T-helper 17 cell (primary cell): ENCODE results near the gene PLEKHG7. TPM values are rescaled to one million over a fixed set of nuclear protein-coding genes. Genes with fewer than 3 reads are reported as not detected.

Source experiments
- ATAC-seq: fragments of 150-1000 bp; cut with Tn5 transposase; 2 replicates; pipeline ENCODE4 v1.10.0; 2021; ENCODE audit warnings: mild to moderate bottlenecking, moderate library complexity
- DNase-seq, 3 donors: peaks; one replicate each; pipeline versions ENCODE4 v3.0.0 to v3.0.0-alpha.2; 2020 to 2021
- H3K9me3 ChIP-seq: one replicate; pipeline ENCODE4 v1.7.0; 2013; ENCODE audit warnings: low read length, mild to moderate bottlenecking; ENCODE audit not compliant: control insufficient read depth, poor library complexity, severe bottlenecking
- H3K27ac Mint-ChIP-seq: one replicate; pipeline ENCODE4 v1.8.0; 2022; ENCODE audit warnings: mild to moderate bottlenecking, moderate library complexity, mixed read lengths
- H3K27me3 Mint-ChIP-seq: one replicate; pipeline ENCODE4 v1.8.0; 2022; ENCODE audit warnings: mixed read lengths
- H3K36me3 Mint-ChIP-seq: one replicate; pipeline ENCODE4 v1.8.0; 2022; ENCODE audit warnings: low read depth, mixed read lengths
- H3K4me1 Mint-ChIP-seq: one replicate; pipeline ENCODE4 v1.8.0; 2022; ENCODE audit warnings: mild to moderate bottlenecking, mixed read lengths
- H3K4me3 Mint-ChIP-seq: one replicate; pipeline ENCODE4 v1.8.0; 2022; ENCODE audit warnings: mild to moderate bottlenecking, moderate library complexity, mixed read lengths
- total RNA-seq, 4 donors: library from RNA in 2 of 4; stranded (reverse) in 2 of 4; gene quantifications; one replicate each; pipeline ENCODE4 v1.2.3 and lab custom pipeline; 2022 to 2026

PLEKHG7 gene
- total RNA-seq, 2 donors from 2014 or later, result 0.60 TPM; not detected in 1

GRCh38 chr12:92721656-92722055, 18.9 kb downstream of the PLEKHG7 start:
- no peaks in the 10 kb centered on the region for H3K4me1 Mint-ChIP-seq
- H3K9me3 ChIP-seq, result no peaks in the 10 kb centered on the region
- H3K27ac Mint-ChIP-seq, result no peak overlapping the region
- H3K36me3 Mint-ChIP-seq, result no peaks in the 10 kb centered on the region
- no peak for DNase-seq
- ATAC-seq, result no peak
- H3K27me3 Mint-ChIP-seq, result peaks cover 16% of the 10 kb centered on the region
- H3K4me3 Mint-ChIP-seq, result no peak overlapping the region

GRCh38 chr12:92722897-92723296, 20.1 kb downstream of the PLEKHG7 start:
- Mint-ChIP-seq H3K27me3 (peaks cover 16% of the 10 kb centered on the region), H3K4me3 (no peak overlapping the region), H3K36me3 (no peaks in the 10 kb centered on the region), H3K4me1 (no peaks in the 10 kb centered on the region), H3K27ac (no peak overlapping the region)
- ATAC-seq, result no peak
- no peak for DNase-seq
- H3K9me3 ChIP-seq, result no peaks in the 10 kb centered on the region

- Mint-ChIP-seq H3K36me3 (no peaks in the 10 kb centered on the region), H3K27me3 (peaks cover 26% of the 10 kb centered on the region), H3K27ac (no peak overlapping the region), H3K4me1 (no peaks in the 10 kb centered on the region), H3K4me3 (no peak overlapping the region)
- DNase-seq (no peak), ATAC-seq (no peak)
- H3K9me3 ChIP-seq, result no peaks in the 10 kb centered on the region
Measured at GRCh38 chr12:92726850-92727249, 24.1 kb downstream of the PLEKHG7 start.

DNA sequence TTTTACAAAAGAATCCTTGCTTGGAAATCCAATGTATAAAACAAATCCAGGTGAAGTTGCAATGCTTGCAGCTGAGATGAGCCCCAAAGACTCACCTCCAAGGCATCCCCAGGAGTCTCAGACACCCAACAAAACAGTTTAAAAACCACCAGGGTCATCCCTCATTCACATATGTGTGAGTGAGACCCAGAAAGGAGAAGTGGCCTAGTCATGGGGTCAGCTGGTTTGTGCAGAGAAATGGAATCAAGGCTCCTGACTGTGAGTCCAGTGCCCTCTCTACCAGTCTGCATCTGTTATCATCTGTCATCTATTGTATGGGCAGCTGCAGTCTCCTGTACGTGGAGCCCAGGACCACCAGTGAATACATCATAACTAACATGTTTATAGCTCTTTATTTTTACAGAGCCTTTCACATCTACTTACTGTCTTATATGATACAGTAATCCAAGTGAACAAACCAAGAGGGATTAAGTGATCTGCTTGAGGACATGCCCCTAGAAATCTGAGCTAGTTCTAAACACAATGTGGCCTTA, 27.1 kb downstream of the PLEKHG7 start:
- H3K4me1 Mint-ChIP-seq, result no peaks in the 10 kb centered on the region
- H3K27me3 Mint-ChIP-seq, result peaks cover 32% of the 10 kb centered on the region
- no peak overlapping the region for H3K27ac Mint-ChIP-seq
- H3K36me3 Mint-ChIP-seq, result no peaks in the 10 kb centered on the region
- H3K4me3 Mint-ChIP-seq, result no peak overlapping the region
- no peaks in the 10 kb centered on the region for H3K9me3 ChIP-seq
- no peak for DNase-seq
- ATAC-seq, result no peak

GRCh38 chr12:92730758-92731157, 28.0 kb downstream of the PLEKHG7 start:
- no peaks in the 10 kb centered on the region for H3K9me3 ChIP-seq
- Mint-ChIP-seq H3K4me3 (no peak overlapping the region), H3K27ac (no peak overlapping the region), H3K27me3 (peaks cover 39% of the 10 kb centered on the region), H3K4me1 (no peaks in the 10 kb centered on the region), H3K36me3 (no peaks in the 10 kb centered on the region)
- no peak for DNase-seq
- no peak for ATAC-seq

GRCh38 chr12:92732216-92732615, 29.4 kb downstream of the PLEKHG7 start:
- Mint-ChIP-seq H3K4me1 (no peaks in the 10 kb centered on the region), H3K4me3 (no peak overlapping the region), H3K27me3 (peaks cover 51% of the 10 kb centered on the region), H3K27ac (no peak overlapping the region), H3K36me3 (no peaks in the 10 kb centered on the region)
- ATAC-seq (no peak), DNase-seq (no peak)
- no peaks in the 10 kb centered on the region for H3K9me3 ChIP-seq

DNA sequence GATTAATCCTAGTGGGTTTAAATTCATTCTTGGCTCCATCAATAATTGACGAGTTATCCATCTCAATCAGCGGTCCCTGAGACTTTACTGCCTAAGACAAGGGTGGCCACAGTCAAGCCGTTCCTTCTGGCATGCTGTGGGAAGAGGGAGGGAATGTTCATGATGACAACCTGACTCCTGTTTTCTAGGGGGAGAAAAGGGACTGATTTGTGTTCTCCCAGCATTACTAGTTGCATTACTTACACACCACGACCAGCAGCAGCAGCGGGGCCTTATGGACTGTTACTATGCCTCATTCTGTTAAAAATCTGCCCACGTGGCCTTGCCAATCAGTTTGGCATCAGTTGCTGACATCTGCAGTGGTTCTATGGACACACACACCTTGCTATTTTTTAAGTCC, 29.9 kb downstream of the PLEKHG7 start:
- H3K36me3 Mint-ChIP-seq, result no peaks in the 10 kb centered on the region
- peaks cover 51% of the 10 kb centered on the region for H3K27me3 Mint-ChIP-seq
- H3K27ac Mint-ChIP-seq, result no peak overlapping the region
- no peak for ATAC-seq
- H3K4me3 Mint-ChIP-seq, result no peak overlapping the region
- H3K4me1 Mint-ChIP-seq, result no peaks in the 10 kb centered on the region
- no peak for DNase-seq
- H3K9me3 ChIP-seq, result no peaks in the 10 kb centered on the region

GRCh38 chr12:92733181-92733580, 30.4 kb downstream of the PLEKHG7 start:
- Mint-ChIP-seq H3K4me3 (no peak overlapping the region), H3K36me3 (no peaks in the 10 kb centered on the region), H3K27me3 (peaks cover 51% of the 10 kb centered on the region), H3K27ac (no peak overlapping the region), H3K4me1 (no peaks in the 10 kb centered on the region)
- ATAC-seq (no peak), DNase-seq (no peak)
- H3K9me3 ChIP-seq, result no peaks in the 10 kb centered on the region

DNA sequence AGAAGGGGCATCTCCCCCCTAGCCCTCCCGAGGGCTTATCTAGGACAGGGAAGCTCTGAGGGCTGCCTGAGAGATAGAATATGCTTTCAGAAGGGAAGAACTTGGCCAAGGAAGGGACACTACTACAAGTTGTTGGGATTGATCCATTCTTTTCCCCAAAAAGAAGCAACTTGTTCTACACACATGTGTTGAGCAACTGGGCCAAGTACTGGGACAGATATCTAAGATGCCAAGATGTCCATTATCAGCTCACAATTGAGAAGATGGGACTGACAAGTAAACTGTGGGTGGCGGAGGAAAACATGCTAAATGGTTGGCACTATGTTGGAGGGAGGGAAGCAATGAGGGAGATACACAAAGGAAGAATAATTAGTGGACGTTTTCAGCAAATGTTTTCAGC, 30.9 kb downstream of the PLEKHG7 start:
- no peaks in the 10 kb centered on the region for H3K9me3 ChIP-seq
- Mint-ChIP-seq H3K4me1 (no peaks in the 10 kb centered on the region), H3K4me3 (no peak overlapping the region), H3K27me3 (peaks cover 51% of the 10 kb centered on the region), H3K36me3 (no peaks in the 10 kb centered on the region), H3K27ac (no peak overlapping the region)
- DNase-seq, result no peak
- no peak for ATAC-seq

DNA sequence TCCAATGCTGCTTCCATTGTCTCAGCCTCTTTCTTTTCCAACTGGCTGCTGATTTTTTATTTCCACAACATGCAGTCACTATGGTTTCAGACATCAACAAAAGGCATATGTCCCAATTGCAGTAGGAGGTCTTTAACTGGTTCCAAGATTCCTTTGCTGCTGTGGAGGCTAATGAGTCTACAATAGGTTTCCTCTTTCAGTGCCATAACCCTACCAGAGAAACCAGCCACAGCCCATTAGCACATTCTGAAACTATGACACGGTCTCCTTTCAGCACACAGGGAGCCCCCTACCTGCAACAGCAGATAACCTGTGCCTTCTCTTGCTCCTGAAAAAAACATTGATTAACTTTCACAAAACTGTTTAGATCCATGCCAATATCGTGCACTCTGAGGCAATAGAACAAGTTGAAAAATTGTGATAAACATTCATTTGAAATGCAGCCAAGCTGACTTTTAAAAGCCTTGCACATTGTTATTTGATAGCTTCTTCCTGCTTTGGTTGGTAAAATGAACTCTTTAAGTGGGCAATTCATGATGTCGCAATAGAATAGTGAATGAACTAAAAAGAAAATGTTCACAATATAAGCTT, 32.4 kb downstream of the PLEKHG7 start:
- DNase-seq (no peak), ATAC-seq (no peak)
- Mint-ChIP-seq H3K4me1 (no peaks in the 10 kb centered on the region), H3K4me3 (no peak overlapping the region), H3K27ac (no peak overlapping the region), H3K36me3 (no peaks in the 10 kb centered on the region), H3K27me3 (peaks cover 49% of the 10 kb centered on the region)
- H3K9me3 ChIP-seq, result no peaks in the 10 kb centered on the region

GRCh38 chr12:92736605-92737004, 33.8 kb downstream of the PLEKHG7 start:
- Mint-ChIP-seq H3K36me3 (no peaks in the 10 kb centered on the region), H3K4me1 (no peaks in the 10 kb centered on the region), H3K27ac (no peak overlapping the region), H3K27me3 (peaks cover 37% of the 10 kb centered on the region), H3K4me3 (no peak overlapping the region)
- no peak for ATAC-seq
- H3K9me3 ChIP-seq, result no peaks in the 10 kb centered on the region
- no peak for DNase-seq

DNA sequence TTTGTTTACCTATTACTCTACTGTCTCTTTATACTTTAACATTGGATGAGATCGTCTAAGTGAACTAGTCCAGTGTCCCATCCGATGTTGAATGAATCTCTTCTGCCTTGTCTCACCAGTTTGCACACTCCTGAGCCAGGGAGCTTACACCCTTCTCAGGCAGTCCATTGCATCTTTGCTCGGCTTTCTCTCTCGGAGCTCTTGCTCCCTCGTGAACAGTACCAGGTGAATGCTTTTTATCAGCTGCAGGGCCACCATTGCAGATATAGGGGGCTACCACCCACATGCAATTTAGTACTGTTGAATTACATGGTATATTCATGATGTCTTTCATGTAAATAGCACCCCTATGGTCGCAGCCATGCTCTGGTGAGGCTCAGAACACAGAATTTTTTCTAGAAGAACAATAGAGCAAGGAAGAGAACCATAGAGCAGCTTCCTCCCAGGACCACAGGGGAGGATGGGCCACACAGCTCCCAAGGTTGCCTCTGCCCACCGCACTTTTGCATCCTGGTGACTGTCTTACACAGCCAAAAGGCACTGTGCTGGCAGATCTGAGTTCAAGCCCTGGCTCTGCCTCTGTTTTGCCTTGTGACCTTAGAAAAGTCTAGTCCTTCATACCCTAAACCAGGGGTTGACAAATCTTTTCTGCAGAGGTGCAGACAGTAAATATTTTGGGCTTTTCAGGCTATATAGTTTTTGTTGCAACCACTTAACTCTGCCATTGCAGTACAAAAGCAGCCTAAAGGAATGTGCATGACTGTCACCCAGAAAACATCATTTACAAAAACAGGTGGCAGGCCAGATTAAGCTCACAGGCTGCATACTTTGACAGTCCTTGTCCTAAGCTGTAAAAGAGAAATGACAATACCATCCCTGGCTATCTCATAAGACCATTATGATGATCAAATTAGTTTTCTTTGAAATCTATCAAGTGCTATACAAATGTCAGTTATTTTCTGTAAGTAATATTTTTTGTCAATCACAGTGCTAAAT, 35.4 kb downstream of the PLEKHG7 start:
- no peak for ATAC-seq
- Mint-ChIP-seq H3K4me3 (no peak overlapping the region), H3K27ac (no peak overlapping the region), H3K4me1 (no peaks in the 10 kb centered on the region), H3K27me3 (peaks cover 41% of the 10 kb centered on the region), H3K36me3 (no peaks in the 10 kb centered on the region)
- DNase-seq, result no peak
- H3K9me3 ChIP-seq, result no peaks in the 10 kb centered on the region

GRCh38 chr12:92739113-92739512, 36.3 kb downstream of the PLEKHG7 start:
- Mint-ChIP-seq H3K27ac (no peak overlapping the region), H3K4me3 (no peak overlapping the region), H3K4me1 (no peaks in the 10 kb centered on the region), H3K27me3 (peaks cover 35% of the 10 kb centered on the region), H3K36me3 (no peaks in the 10 kb centered on the region)
- ATAC-seq (no peak), DNase-seq (no peak)
- no peaks in the 10 kb centered on the region for H3K9me3 ChIP-seq
